WTC11 (cell line): ENCODE data around the gene TBCE.

Experiments
- JUN ChIP-seq: sonication (generic); formaldehyde crosslinking; IDR thresholded peaks from 2 replicates; pipeline ENCODE4 v1.8.0; 2023; ENCODE audit warnings: mild to moderate bottlenecking, missing genetic modification reagents
- NR2C2 ChIP-seq: sonication (generic); formaldehyde crosslinking; IDR thresholded peaks from 2 replicates; pipeline ENCODE4 v1.8.0; 2022; ENCODE audit warnings: mild to moderate bottlenecking, missing genetic modification reagents
- TCF7 ChIP-seq: sonication (generic); formaldehyde crosslinking; IDR thresholded peaks from 2 replicates; pipeline ENCODE4 v1.8.0; 2022; ENCODE audit warnings: mild to moderate bottlenecking, low read depth, missing genetic modification reagents, moderate library complexity
- ZBTB21 ChIP-seq: sonication (generic); formaldehyde crosslinking; IDR thresholded peaks from 2 replicates; pipeline ENCODE4 v1.8.1; 2023; ENCODE audit warnings: mild to moderate bottlenecking, missing genetic modification reagents, borderline replicate concordance
- TF ChIP-seq, protein P1 (sequence below): sonication (generic); formaldehyde crosslinking; IDR thresholded peaks from 2 replicates; pipeline ENCODE4 v1.8.1; 2023; ENCODE audit warnings: mild to moderate bottlenecking, missing genetic modification reagents, moderate library complexity

DNA sequence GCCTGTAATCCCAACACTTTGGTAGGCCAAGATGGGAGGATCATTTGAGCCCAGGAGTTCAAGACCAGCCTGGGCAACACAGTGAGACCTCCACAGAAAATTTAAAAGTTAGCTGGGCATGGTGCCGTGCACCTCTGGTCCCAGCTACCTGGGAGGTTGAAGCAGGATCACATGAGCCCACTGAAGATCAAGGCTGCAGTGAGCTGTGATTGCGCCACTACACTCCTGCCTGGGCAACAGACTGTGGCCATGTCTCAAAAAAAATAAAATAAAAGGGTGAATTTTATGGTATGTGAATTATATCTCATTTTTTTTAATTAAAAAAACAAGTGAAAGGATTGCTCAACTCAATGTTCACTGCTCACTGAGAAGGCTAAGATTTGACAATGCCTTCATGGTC lies 48.0 kb upstream of the TBCE start:
- TF ChIP-seq, protein P1, sequence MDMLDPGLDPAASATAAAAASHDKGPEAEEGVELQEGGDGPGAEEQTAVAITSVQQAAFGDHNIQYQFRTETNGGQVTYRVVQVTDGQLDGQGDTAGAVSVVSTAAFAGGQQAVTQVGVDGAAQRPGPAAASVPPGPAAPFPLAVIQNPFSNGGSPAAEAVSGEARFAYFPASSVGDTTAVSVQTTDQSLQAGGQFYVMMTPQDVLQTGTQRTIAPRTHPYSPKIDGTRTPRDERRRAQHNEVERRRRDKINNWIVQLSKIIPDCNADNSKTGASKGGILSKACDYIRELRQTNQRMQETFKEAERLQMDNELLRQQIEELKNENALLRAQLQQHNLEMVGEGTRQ (CRISPR knock-in tag) = no peak
- TF ChIP-seq NR2C2 (CRISPR knock-in tag) = no peak
- TF ChIP-seq JUN (CRISPR knock-in tag) = no peak
- TF ChIP-seq ZBTB21 (CRISPR knock-in tag) = no peak
- TF ChIP-seq TCF7 (CRISPR knock-in tag) = no peak
